Kidney tubule cell (primary cell): Measurements from ENCODE around the gene SLC7A8.

Experiments used
- DNase-seq: peaks from one replicate; pipeline ENCODE4 v3.0.0-alpha.2; 2018; ENCODE audit warnings: low spot score

SLC7A8 gene

GRCh38 chr14:23158779-23159178 lies 24.7 kb downstream of the SLC7A8 start:
- no peak for DNase-seq

- DNase-seq, result peak; percentile 85
Observed at GRCh38 chr14:23154964-23155587, 28.4 kb downstream of the SLC7A8 start.

DNA sequence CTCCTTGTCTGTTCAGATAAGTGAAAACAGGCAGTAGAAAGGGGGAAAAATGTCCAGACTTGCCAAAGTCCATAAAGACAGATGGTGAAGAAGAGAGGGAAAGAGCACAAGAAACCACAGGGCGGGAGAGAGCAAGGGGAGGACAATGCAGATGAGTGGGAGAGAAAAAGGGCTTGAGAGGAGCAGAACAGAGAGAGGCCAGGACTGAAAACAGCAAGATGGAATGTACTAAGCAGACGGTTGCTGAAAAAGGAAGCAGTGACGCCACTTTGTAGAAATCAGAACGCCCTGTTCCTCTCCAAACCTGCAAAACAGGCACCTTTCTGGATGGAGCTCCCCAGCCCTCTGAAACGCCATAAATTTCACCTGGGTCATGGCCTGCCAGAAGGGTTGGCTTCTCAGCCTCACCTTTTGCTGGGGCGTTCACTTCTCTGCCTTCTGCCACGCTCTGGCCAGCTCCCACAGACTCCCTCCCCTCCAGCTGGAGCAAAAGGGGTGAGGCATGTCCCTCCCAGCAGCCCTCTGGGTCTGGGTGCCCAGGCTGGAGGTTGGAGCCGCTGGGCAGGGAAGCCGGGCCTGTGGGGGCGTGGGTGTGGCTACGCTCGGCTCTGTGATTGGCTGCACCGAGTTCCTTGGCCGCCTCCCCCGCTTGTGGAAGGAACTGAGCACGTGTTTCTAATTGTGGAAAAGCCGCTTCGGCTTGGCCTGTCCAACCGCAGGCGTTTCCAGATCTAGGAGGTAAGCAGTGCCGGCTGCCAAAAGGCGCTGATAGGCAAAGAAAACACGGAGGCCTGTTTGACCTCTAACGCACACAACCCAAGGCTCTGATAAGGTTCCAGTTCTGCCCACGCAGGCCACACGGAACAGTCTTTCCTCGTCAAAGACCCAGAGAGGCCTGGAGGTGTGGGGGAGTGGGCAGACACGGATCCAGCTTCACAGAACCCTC lies 29.3 kb downstream of the SLC7A8 start:
- peak; percentile 63 for DNase-seq

DNA sequence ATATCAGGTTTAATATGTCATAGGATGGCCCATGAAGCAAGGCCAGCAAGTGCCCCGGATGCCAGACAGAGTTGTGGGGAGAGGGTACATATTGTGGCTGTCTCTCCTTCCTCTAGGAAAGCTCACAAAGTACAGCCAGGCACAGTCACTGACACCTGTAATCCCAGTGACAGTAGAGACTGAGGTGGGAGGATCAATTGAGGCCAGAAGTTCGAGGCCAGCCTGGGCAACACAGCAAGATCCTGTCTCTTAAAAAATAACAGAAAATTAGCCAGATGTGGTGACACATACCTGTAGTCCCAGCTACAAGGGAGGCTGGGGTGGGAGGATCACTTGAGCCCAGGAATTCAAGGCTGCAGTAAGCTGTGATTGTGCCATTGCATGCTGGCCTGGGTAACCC lies 32.1 kb downstream of the SLC7A8 start:
- no peak for DNase-seq

GRCh38 chr14:23149745-23150144 lies 33.7 kb downstream of the SLC7A8 start:
- DNase-seq, result no peak

GRCh38 chr14:23148591-23149249 lies 34.7 kb downstream of the SLC7A8 start:
- no peak for DNase-seq

DNA sequence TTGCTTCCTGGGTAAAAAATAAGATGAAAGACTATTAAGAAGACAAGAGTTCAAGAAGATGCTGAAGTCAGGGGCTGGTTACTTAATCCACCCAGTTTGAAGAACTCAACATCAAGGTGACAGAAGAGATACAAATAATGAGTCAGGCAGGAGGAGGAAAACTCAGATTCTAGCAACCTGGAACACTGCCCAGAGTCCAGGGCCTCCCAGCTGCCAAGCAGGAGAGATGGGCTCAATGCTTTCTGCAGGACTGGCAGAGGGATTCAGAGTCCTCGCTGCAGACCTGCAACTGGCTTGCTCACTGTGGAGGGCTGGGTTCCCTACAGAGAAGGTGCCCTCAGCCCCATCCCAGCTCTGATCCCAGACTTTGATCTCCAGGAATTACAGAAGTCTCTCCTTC lies 35.8 kb downstream of the SLC7A8 start:
- peak; percentile 71 for DNase-seq

DNA sequence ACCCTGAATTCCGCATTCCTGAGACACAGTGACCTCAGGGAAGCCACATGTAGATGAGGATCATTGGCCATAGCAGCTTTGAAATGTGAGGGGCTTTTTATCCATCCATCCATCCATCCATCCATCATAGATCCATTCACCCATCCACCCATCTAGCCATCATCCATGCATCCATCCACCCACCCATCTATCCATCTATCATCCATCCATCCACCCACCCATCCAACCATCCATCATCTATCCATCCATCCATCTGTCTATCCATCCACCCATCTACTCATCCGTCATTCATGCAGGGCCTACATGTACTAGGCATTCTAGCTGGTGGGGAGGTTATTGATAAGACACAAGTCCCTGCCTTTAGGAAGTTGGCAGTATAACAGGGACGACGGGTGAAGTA lies 36.5 kb downstream of the SLC7A8 start:
- DNase-seq, result no peak

DNA sequence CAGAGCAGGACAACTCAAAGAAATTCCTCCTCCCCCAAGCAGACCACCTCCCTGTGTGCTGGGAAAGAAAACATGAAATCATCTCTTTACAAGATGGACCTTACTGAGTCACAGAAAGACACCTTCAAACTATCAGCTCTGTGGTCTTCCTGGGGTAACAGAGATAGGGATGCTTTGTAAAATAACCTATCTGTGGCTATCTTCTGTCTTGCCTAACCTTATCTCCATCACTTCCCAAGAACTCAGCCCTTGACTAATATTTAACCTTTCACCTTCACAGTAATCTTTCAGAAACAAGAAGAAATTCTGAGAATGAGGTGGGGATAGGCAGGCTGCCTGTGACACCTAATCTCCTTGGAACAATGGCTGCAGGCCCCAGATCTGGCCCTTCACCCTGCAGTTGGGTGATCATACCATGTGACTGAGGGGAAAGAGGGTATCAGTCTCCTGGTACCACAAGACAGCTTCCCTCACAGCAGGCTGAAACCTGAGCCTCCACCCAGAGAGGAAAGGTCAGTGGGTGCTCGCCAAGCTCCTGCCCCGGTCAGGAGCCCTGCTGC lies 37.0 kb downstream of the SLC7A8 start:
- no peak for DNase-seq

DNA sequence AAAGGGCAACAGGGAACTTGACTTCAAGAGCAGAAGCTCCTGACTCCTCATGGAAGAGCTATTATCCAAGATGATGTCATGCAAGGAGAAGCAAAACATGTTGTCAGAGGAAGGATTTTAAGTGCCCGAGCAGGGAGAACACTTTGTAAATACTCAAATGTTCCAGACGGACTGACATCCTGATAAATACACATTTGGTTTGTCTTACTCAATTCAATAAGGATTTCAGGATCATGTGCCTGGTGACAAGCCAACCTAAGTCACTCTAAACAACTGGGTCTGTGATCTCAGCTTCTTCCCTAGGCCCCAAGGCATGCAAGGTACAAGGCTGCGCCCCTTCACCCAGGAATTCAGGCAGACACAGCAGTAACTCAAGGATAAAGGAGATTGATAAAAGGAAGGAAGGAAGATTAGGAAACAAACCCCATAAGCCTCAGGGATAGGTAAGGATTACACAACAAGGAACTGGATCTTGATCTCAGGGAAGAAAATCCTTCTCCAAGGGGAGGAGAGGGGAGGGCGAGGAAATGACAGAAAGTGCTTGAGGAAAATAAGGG lies 37.6 kb downstream of the SLC7A8 start:
- DNase-seq, result no peak

DNA sequence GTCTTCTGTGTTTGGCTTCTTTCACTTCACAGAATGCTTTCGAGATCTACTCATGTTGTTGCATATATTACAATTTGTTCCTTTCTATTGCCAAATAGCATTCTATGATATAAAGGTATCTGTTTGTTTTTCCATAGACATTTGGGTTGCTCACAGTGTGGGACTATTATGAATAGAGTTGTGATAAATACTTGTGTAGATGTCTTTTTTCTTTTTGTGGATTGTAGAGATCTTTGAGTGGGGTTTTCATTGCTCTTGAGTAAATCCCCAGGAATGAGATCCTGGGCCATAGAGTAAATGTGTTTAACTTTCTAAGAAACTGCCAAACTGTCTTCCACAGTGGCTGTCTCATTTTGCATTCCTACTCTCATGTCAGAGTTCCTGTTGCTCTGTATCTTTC lies 39.5 kb downstream of the SLC7A8 start:
- DNase-seq, result no peak

DNA sequence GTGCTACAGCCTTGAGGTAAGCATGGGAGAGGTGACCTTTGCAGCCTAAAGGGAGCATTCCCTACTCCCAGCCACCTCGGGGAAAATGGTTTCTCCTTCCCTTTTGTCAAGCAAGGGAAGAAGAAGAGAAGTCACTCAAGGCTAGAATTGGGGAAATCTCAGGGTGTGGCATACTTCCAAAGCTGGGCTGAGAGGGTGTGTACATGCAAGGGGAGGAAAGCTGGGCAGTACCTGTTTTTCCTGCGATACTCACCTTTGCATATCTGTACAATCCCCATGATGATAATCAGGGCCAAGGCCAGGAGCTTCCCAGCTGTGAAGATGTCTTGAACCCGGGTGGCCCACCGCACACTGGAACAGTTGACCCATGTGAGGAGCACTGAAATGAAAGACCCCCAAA lies 40.6 kb downstream of the SLC7A8 start:
- DNase-seq, result no peak

GRCh38 chr14:23141706-23142444 lies 41.6 kb downstream of the SLC7A8 start:
- peak; percentile 70 for DNase-seq

DNA sequence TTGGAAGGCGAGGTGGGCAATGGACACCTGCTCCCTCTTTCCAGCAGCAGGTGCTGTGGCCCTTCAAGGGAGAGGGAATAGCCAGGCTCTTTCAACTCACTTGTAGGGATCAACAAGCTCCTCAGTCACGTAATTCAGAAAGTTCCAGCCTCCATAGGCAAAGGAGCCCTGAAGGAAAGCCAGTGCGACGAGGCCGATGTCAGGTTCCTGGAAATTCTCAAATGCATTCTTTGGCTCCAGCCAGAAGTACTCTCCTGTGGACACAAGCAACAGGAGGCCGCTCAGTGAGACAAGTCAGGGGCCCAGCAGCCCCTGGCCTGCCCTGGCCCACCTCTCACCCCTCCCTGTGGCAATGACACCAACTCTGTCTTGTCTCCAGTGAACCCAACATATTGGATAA lies 43.1 kb downstream of the SLC7A8 start:
- DNase-seq, result no peak

GRCh38 chr14:23139874-23140273 lies 43.6 kb downstream of the SLC7A8 start:
- DNase-seq, result no peak

DNA sequence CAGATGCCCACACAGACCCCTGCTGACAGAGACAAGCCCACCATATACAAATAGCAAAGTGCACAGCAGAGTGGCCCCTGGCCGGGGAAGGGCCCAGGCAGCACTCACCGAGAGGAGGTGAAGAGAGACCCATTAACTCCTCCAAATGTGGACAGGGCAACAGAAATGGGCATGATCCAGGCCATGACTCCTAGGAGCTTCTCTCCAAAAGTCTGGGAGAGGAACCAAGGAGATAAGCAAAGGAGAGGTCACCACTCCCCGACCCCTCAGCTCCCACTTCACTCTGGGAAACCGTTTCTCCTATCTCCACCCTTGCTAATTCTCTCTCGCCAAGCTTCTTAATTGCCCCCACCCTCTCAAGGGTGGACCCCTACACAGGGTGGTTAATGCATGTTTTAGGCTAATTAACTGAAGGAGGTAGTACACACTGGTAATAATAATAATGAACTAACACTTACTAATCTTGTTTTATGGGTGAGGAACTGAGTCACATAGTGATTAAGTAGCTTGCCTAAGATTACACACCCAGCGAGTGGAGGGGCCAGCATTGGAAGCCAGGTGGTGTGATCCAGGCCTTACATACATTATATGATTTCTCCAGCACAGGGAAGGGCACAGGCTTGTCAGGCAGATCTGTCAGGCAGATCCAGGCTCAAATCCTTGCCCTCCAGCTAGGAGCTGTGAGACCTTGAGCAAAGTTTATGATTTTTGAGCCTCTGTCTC lies 45.5 kb downstream of the SLC7A8 start:
- DNase-seq, result no peak

GRCh38 chr14:23137192-23137812 lies 46.2 kb downstream of the SLC7A8 start:
- no peak for DNase-seq

GRCh38 chr14:23136566-23137133 lies 46.8 kb downstream of the SLC7A8 start:
- no peak for DNase-seq

DNA sequence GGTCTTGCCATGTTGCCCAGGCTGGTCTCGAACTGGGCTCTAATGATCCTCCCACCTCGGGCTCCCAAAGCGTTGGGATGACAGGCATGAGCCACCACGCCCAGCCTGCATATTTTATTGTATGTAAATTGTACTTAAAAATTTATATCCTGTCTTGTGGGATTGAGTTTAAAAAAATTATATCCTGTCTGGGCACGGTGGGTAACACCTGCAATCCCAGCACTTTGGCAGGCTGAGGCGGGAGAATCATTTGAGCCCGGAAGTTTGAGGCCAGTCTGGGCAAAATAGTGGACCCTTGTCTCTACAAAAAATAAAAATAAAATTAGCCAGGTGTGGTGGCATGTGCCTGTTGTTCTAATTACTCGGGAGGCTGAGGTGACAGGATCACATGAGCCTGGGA lies 50.5 kb downstream of the SLC7A8 start:
- DNase-seq, result no peak

- DNase-seq, result no peak
Observed at GRCh38 chr14:23131482-23131881, 52.0 kb downstream of the SLC7A8 start.
